Measurements from ENCODE around the gene HILPDA.

- TF ChIP-seq CTCF (IDR thresholded peaks at IDR 0.05) (no peak), POLR2A (IDR thresholded peaks at IDR 0.05) (no peak)
These were observed 36.4 kb upstream of the HILPDA start for GRCh38 chr7:128419257-128419656.

All from prostate gland (tissue), 2 donors.